Natural killer cell treated with Interleukin-12 subunit alpha and Interleukin-12 subunit beta and Interleukin-15 and Interleukin-18, amount 100 ng/mL, for 72 hours (primary cell): ENCODE measurements around the gene TNFRSF9. TPM values are rescaled to one million over a fixed set of nuclear protein-coding genes. Genes with fewer than 3 reads are reported as not detected.

Source experiments
- ATAC-seq, 2 donors: fragments of 150-1000 bp; cut with Tn5 transposase in 1 of 2; sonication (Bioruptor Pico), chemical (Tn5 transposase) in 1 of 2; 2 replicates each; pipeline ENCODE4 v1.10.0; 2021
- DNase-seq: peaks from one replicate; pipeline ENCODE4 v3.0.0; 2022; ENCODE audit warnings: low spot score
- H3K27ac Mint-ChIP-seq, 2 donors: 1 replicate in 1 of 2; 2 replicates in 1 of 2; pipeline ENCODE4 v1.8.0; 2022; ENCODE audit warnings: mixed read lengths in 2 of 2, mild to moderate bottlenecking in 1 of 2, moderate library complexity in 1 of 2
- H3K27me3 Mint-ChIP-seq, 2 donors: 1 replicate in 1 of 2; 2 replicates in 1 of 2; pipeline ENCODE4 v1.8.0; 2022; ENCODE audit warnings: mixed read lengths in 2 of 2
- H3K36me3 Mint-ChIP-seq: one replicate; pipeline ENCODE4 v1.8.0; 2022; ENCODE audit warnings: mixed read lengths
- H3K4me1 Mint-ChIP-seq, 2 donors: 1 replicate in 1 of 2; 2 replicates in 1 of 2; pipeline ENCODE4 v1.8.0; 2022; ENCODE audit warnings: low read depth in 2 of 2, mixed read lengths in 2 of 2, mild to moderate bottlenecking in 1 of 2
- H3K4me3 Mint-ChIP-seq: one replicate; pipeline ENCODE4 v1.8.0; 2022; ENCODE audit warnings: mixed read lengths
- H3K9me3 Mint-ChIP-seq: 2 replicates; pipeline ENCODE4 v1.8.0; 2022; ENCODE audit warnings: mixed read lengths
- total RNA-seq, 2 donors: library from RNA; stranded (reverse); gene quantifications; one replicate each; pipeline ENCODE4 v1.2.3, GENCODE V29; 2022

The TNFRSF9 gene
- total RNA-seq, 2 donors from 2014 or later = 126 to 462 TPM

DNA sequence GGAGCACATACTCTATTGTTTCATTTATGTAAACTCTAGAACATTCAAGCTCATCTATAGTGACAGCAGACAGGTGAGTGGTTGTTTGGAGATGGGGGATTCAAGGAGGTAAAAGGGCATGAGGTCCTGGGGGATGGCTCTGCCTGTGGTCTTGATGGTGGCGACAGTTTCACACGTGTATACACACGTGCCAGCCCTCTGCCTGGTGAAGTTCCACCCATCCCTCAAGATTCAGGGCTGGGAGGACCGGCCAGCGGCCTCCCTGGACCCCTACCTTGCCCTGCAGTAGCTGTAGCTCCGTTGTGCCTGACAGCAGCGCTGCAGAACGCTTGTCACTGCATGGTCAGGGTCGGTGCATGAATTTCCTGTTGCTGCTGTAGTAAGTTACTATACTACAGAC, 48.8 kb downstream of the TNFRSF9 start:
- Mint-ChIP-seq H3K27ac (no peak overlapping the region), H3K4me3 (no peak overlapping the region), H3K36me3 (no peaks in the 10 kb centered on the region), H3K27me3 (peaks cover 0 to 5% of the 10 kb centered on the region in 2 donors), H3K9me3 (peaks cover 3% of the 10 kb centered on the region), H3K4me1 (peaks cover 0 to 4% of the 10 kb centered on the region in 2 donors)
- ATAC-seq (no peak), DNase-seq (no peak)

DNA sequence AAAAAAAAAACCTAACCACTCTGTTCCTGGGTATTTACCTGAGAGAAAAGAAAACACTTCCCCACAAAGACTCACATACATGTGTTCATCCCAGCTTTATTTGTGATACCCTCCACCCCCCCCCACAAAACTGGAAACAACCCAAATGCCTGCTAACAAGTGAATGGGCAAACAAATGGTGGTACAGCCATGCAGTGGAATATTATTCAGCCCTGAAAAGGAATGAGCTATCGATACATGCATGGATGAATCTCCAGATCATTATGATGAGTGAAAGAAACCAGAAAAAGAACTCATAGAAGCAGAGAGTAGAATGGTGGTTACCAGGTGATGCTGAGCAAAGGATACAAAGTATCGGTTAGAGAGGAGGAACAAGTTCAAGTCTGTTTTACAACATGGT, 49.8 kb downstream of the TNFRSF9 start:
- Mint-ChIP-seq H3K4me3 (no peak overlapping the region), H3K9me3 (peaks cover 3% of the 10 kb centered on the region), H3K4me1 (peaks cover 0 to 4% of the 10 kb centered on the region in 2 donors), H3K27me3 (peaks cover 0 to 5% of the 10 kb centered on the region in 2 donors), H3K36me3 (no peaks in the 10 kb centered on the region), H3K27ac (peak overlapping the region in 1 of 2 donors; percentile 27)
- DNase-seq (no peak), ATAC-seq (no peak)

DNA sequence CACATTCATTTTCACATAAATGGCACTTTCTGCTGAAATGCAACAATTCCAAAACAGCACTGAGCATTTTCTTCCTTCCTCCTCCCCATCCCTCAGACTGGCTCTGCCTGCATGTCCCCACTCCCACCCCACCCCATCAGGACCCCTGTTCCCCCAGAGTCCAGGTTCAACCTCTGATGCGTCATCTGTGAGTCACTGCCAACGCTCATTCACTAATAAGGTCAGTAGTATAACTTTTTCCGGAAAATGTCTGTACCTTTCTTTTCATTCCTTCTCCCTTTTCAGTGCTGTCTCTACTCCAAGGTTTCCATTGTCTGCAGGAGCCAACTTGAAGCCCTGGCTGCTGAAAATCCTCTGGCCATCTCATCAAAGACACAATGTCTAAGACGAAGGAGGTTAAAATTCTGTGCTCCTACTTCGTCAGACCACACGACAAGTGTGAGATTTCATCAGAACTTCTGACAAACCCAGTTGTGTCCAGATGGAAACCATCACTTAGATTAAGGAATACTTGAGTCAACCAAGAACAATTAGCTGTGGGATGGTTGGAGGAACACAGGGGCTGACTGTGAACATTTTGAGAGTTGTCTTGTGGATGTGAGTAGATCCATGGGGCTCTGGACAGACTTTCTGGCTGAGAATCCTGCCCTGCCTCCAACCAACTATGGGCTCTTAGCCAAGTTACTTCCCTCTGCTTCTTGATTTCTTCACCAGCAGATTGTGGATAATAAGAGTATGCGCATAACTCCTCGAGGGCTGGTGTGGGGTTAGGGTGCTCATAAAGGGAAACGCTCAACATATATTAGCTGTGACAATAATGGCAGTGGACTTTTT, 52.2 kb downstream of the TNFRSF9 start:
- Mint-ChIP-seq H3K36me3 (no peaks in the 10 kb centered on the region), H3K9me3 (peaks cover 9% of the 10 kb centered on the region), H3K27me3 (peaks cover 5 to 6% of the 10 kb centered on the region in 2 donors), H3K4me3 (no peak overlapping the region), H3K4me1 (peaks cover 8% of the 10 kb centered on the region in 2 donors), H3K27ac (no peak overlapping the region)
- DNase-seq = no peak
- ATAC-seq = no peak

DNA sequence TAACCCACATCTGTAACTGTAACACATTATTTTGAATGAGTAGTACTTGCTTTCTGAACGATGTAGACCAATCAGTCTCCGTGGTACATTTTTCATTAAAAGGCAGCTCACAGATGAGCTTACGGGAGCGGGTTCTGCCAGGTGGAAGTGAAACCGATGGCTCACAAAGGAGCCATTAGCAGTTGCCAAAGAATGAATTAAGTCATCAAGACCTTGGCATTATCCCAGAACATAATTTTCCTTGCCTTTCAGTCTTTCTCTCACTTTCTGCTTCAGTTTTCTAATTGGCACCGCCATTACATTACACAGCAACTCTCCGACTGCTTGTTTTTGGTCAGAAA, 54.3 kb downstream of the TNFRSF9 start:
- ATAC-seq = no peak
- no peak overlapping the region for H3K4me3 Mint-ChIP-seq
- no peak for DNase-seq
- peaks cover 9% of the 10 kb centered on the region for H3K9me3 Mint-ChIP-seq
- H3K27ac Mint-ChIP-seq = no peak overlapping the region
- H3K36me3 Mint-ChIP-seq = no peaks in the 10 kb centered on the region
- peaks cover 8% of the 10 kb centered on the region in 2 donors for H3K4me1 Mint-ChIP-seq
- peaks cover 5 to 6% of the 10 kb centered on the region in 2 donors for H3K27me3 Mint-ChIP-seq

DNA sequence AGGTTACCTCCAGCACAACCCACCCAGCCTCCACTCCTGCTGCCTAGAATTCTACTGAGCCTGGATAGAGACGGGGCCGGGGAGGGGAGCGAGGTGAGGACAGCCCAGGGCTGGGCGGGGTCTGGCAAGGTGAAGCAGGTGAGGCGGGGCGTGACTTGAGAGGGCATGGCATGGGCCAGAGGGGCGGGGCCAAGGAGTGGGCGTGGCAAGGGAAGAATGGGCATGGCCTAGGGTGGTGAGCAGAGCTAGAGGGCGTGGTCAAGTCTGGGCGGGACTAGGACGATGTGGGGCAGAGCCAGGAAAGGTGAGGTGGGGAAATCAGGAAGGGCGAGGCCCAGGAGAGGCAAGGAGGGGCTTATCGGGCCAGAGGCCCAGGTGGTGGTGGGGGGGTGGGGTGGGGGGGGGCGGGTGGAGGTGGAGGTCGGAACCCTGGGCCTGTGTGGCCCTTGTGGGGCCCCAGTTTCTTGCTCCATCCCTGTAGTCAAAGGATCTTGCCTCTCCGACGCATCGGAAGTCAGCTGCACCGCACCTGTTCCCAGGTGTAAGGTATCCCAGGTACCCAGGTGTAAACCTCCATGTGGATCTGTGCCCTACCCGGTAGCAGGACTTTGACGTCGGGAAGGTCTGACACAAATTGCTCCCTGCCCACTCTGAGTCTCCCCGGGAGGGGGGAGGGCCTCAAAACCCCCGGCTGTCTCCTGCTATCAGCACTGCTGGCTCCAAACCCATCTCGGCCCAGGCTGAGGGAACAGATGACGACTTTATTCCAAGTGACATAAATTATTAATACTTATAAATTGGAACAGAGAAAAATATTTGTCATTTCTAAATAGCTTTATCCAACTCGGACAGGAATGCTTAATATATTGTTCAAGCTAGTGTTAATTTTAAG, 54.9 kb downstream of the TNFRSF9 start:
- Mint-ChIP-seq H3K4me1 (peaks cover 8% of the 10 kb centered on the region in 2 donors), H3K4me3 (no peak overlapping the region), H3K27ac (no peak overlapping the region), H3K27me3 (peaks cover 5 to 6% of the 10 kb centered on the region in 2 donors), H3K9me3 (peaks cover 6% of the 10 kb centered on the region), H3K36me3 (no peaks in the 10 kb centered on the region)
- DNase-seq (no peak), ATAC-seq (peak in 1 of 2 donors; percentile 65)

DNA sequence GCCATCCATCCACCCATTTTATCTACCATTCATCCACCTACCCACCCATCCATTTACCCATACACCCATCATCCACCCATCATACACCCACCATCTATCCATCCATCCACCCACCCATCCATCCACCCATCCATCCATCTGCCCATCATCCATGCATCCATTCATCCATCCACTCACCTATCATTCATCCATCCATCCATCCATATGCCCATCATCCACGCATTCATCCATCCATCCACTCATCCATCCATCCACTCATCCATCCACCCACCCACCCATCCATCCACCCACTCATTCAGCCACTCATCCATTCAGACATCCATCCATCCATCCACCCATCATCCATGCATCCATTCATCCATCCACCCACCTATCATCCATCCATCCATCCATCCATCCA, 55.9 kb downstream of the TNFRSF9 start:
- no peak overlapping the region for H3K27ac Mint-ChIP-seq
- H3K36me3 Mint-ChIP-seq = no peaks in the 10 kb centered on the region
- DNase-seq = no peak
- no peak overlapping the region for H3K4me3 Mint-ChIP-seq
- peaks cover 6% of the 10 kb centered on the region for H3K9me3 Mint-ChIP-seq
- no peak for ATAC-seq
- H3K4me1 Mint-ChIP-seq = peaks cover 4 to 8% of the 10 kb centered on the region in 2 donors
- peaks cover 2 to 6% of the 10 kb centered on the region in 2 donors for H3K27me3 Mint-ChIP-seq

DNA sequence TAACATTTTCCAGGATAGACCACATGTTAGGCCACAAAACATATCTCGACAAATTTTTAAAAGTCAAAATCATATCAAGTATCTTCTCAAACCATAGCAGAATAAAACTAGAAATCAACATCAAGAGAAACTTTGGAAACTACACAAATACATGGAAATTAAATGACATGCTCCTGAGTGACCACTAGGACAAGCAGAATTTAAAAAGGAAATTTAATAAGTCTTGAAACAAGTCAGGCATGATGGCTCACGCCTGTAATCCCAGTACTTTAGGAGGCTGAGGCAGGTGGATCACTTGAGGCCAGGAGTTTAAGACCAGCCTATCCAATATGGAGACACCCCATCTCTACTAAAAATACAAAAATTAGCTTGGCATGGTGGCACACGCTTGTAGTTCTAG, 61.4 kb downstream of the TNFRSF9 start:
- Mint-ChIP-seq H3K4me3 (no peak overlapping the region), H3K36me3 (peaks cover 11% of the 10 kb centered on the region), H3K9me3 (peaks cover 6% of the 10 kb centered on the region), H3K27me3 (no peaks in the 10 kb centered on the region), H3K4me1 (peaks cover 8 to 10% of the 10 kb centered on the region in 2 donors), H3K27ac (no peak overlapping the region)
- no peak for DNase-seq
- no peak for ATAC-seq

DNA sequence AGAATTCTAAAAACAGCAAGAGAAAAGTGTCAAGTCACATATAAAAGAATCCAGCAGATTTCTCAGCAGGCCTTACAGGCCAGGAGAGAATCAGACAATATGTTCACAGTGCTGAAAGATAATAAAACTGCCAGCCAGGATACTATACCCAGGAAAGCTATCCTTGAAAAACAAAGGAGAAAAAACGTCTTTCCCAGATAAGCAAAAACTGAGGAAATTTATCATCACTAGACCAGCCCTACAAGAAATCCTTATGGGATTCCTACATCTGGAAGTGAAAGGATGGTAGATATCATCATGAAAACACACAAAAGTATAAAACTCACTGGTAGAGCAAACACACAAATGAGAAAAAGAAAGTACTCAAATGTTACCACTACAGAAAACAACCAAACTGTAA, 62.6 kb downstream of the TNFRSF9 start:
- DNase-seq (no peak), ATAC-seq (no peak)
- Mint-ChIP-seq H3K4me1 (peaks cover 8 to 13% of the 10 kb centered on the region in 2 donors), H3K27ac (no peak overlapping the region), H3K36me3 (peaks cover 11% of the 10 kb centered on the region), H3K27me3 (no peaks in the 10 kb centered on the region), H3K4me3 (no peak overlapping the region), H3K9me3 (peaks cover 6% of the 10 kb centered on the region)

DNA sequence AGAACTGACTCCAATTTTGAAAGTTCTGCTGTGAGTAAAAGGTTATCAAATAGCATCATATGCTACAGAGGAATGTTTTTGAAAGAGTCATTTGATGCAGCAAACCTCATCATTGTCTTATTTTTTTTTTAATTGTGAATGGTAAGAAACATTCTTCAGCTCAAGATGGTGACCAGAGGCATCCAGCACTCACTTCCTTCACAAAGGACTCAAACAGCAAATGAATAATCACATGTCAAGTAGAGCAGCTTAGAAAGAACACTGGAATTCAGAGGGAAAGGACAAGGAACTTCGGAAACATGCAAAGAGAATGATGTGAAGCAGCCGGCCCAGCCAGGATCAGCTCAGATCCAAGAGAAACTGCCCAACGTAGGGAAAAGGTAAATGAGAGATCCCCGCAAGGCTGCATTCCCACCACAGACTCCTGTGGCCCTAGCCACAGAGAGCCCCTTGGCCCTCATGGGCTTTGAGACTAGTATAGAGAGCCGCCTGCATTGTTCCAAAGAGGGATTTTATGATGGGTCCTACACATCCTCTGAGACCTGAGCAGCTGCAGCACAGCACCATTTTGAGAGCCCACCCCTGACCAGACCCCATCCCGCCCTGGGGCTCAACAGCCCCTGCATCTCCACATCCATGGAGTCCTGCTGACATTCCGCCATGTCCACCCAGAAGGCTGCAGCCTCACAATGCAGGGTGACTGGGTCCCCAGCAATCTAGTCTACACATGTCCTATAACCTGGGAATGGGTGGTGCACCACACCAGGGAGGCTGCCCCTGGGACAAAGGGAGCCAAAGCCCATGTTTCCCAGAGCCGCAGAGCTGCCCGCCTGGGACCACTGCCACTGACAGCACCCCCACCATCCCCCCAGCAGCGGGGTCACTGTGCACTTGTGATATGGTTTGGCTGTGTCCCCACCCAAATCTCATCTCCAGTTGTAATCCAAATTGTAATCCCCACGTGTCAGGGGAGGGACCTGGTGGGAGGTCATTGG, 66.5 kb downstream of the TNFRSF9 start:
- Mint-ChIP-seq H3K27ac (no peak overlapping the region), H3K27me3 (no peaks in the 10 kb centered on the region), H3K9me3 (peaks cover 6% of the 10 kb centered on the region), H3K4me3 (no peak overlapping the region), H3K4me1 (peaks cover 8 to 13% of the 10 kb centered on the region in 2 donors), H3K36me3 (peaks cover 11% of the 10 kb centered on the region)
- DNase-seq (no peak), ATAC-seq (peak in 1 of 2 donors; percentile 24)

DNA sequence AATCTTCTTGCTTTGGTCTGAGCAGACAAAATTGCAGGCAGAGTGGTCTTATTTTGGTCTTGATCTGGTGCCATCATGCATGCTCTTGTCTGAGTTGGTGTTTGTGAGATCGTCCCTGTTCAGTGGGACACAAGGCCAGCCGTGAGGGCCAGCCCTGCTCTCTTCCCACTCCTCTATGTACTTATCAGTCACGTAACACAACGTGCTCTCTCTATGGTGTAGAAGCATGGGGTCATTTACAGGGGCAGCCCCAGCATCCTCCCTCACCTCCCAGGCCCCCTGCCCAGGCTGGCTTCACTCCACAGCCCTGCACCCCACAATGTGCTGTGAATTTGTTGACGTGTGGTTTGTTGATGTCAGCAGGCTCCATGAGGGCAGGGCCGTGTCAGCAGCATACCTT, 69.5 kb downstream of the TNFRSF9 start:
- Mint-ChIP-seq H3K4me3 (no peak overlapping the region), H3K36me3 (no peaks in the 10 kb centered on the region)

DNA sequence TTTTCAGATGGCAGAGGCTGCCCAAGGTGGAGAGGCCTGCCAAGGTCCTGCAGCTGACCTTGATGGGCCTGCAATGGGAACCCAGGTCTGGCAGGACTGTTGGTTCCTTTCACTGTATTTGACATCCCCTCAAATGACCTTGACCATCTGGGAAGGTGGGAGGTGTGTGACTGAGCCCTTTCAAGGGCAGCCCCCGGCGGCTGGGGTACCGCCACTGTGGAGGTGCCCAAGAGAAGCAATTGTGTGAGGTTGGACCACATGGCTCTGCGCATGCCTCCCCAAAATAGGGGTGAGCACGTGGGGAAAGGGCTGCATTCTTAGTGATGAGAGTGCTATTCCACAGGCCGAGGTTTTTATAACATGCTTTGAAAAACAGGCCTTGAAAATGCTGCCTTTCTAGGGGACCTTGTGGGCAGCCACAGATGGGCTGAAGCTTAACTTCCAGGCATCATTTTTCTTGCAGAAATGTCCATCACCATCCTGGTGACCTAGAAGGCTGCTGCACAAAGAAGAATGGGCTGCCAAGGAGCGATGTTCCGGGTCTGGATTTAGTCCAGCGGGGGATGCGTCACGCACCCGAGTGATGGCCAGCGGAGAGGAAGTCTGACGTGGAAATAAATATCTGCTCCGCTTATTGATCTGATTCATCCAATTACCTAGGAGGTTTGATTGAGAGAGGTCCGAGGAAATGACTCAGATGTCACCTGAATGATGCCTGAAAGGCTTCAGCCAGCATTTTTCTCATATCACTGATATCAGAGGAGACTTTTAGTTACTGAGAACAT, 71.3 kb downstream of the TNFRSF9 start:
- H3K4me1 Mint-ChIP-seq = peaks cover 0 to 3% of the 10 kb centered on the region in 2 donors
- H3K27ac Mint-ChIP-seq = no peak overlapping the region
- no peaks in the 10 kb centered on the region for H3K36me3 Mint-ChIP-seq
- ATAC-seq = no peak
- DNase-seq = no peak
- no peak overlapping the region for H3K4me3 Mint-ChIP-seq
- no peaks in the 10 kb centered on the region for H3K9me3 Mint-ChIP-seq
- no peaks in the 10 kb centered on the region for H3K27me3 Mint-ChIP-seq

More for the DNA sequence above, 69.5 kb downstream of the TNFRSF9 start:
- ATAC-seq (peak in 1 of 2 donors; percentile 11), DNase-seq (no peak)
- no peaks in the 10 kb centered on the region for H3K27me3 Mint-ChIP-seq
- peaks cover 0 to 3% of the 10 kb centered on the region in 2 donors for H3K4me1 Mint-ChIP-seq
- no peaks in the 10 kb centered on the region for H3K9me3 Mint-ChIP-seq
- peak overlapping the region in 1 of 2 donors; percentile 47 for H3K27ac Mint-ChIP-seq

DNA sequence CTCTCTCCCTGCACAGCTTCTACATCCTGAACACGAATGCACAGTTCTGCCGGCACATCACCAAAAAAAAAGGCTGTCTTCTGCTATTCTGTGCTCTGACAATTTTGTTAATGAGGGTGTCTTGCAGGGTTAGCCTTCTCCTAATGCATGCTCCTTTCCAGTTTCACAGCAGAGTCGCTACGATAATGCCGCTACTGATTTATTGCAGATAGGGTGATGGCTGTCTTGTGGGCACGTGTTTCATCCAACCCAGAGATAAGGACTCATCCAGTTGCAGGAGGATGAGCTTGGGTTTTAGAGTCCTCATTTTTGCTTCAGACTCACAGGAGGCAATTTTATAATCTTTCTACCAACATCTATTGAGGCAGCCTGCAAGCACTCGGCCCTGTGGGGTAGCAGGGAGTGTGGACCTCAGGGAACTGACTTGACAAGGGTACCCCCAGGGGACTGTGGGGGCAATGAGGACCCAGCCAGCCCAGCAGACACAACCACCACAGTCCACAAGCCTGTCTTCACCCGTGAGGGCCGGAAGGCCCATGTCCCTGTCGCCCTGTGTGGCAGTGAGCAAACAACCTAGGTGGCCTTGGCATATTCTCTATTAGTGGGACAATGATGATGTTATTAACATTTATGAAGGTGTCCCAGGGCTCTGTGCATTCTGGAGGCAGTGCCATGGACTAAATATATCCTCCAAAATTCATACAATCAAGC, 72.4 kb downstream of the TNFRSF9 start:
- ATAC-seq = no peak
- H3K4me1 Mint-ChIP-seq = peaks cover 0 to 2% of the 10 kb centered on the region in 2 donors
- H3K9me3 Mint-ChIP-seq = no peaks in the 10 kb centered on the region
- no peaks in the 10 kb centered on the region for H3K36me3 Mint-ChIP-seq
- no peaks in the 10 kb centered on the region for H3K27me3 Mint-ChIP-seq
- DNase-seq = no peak
- no peak overlapping the region for H3K27ac Mint-ChIP-seq
- H3K4me3 Mint-ChIP-seq = no peak overlapping the region
